Lung microvascular endothelial cell (primary cell): ENCODE results near the gene CLTA. TPM values are rescaled to one million over a fixed set of nuclear protein-coding genes. Genes with fewer than 3 reads are reported as not detected.

ENCODE experiments used
- DNase-seq, 2 donors: peaks; one replicate each; pipeline versions ENCODE4 v3.0.0 to v3.0.0-alpha.2; 2010; ENCODE audit warnings: low read depth in 2 of 2
- total RNA-seq: library from RNA; depleted of rRNA; stranded (reverse); fragments of >200 nt; gene quantifications from 2 replicates; pipeline ENCODE4 v1.2.1, GENCODE V29; 2014

CLTA gene
- 221 and 243 TPM in 2 replicates for total RNA-seq

- peak; percentile 99 for DNase-seq
Measured at GRCh38 chr9:36190388-36191289, at the start of gene CLTA. Gene CLTA (plus strand): TSS chr9:36190921. CDS start chr9:36191057, 136 bp downstream.

GRCh38 chr9:36141288-36141687, 49.4 kb upstream of the CLTA start:
- peak in 1 of 2 donors; percentile 28 for DNase-seq

GRCh38 chr9:36141761-36142160, 49.0 kb upstream of the CLTA start:
- no peak for DNase-seq

GRCh38 chr9:36142510-36143244, 48.0 kb upstream of the CLTA start:
- DNase-seq = peak; percentile 33 to 42

GRCh38 chr9:36143245-36143641, 47.5 kb upstream of the CLTA start:
- no peak for DNase-seq

GRCh38 chr9:36144309-36145232, 46.1 kb upstream of the CLTA start:
- no peak for DNase-seq

- DNase-seq = no peak
Measured at GRCh38 chr9:36145970-36146369, 44.8 kb upstream of the CLTA start.

GRCh38 chr9:36146651-36147050, 44.1 kb upstream of the CLTA start:
- DNase-seq = no peak

- DNase-seq = no peak
Measured at GRCh38 chr9:36147441-36148175, 43.1 kb upstream of the CLTA start.

- peak; percentile 90 to 96 for DNase-seq
Measured at GRCh38 chr9:36148311-36149051, 42.2 kb upstream of the CLTA start.

GRCh38 chr9:36149197-36149596, 41.5 kb upstream of the CLTA start:
- peak in 1 of 2 donors; percentile 80 for DNase-seq

GRCh38 chr9:36150574-36151315, 40.0 kb upstream of the CLTA start:
- peak; percentile 39 to 45 for DNase-seq

- peak; percentile 73 to 90 for DNase-seq
Measured at GRCh38 chr9:36151316-36152210, 39.2 kb upstream of the CLTA start.

GRCh38 chr9:36152741-36153438, 37.8 kb upstream of the CLTA start:
- DNase-seq = peak in 1 of 2 donors; percentile 85

- no peak for DNase-seq
Measured at GRCh38 chr9:36153746-36154145, 37.0 kb upstream of the CLTA start.

- DNase-seq = peak; percentile 63 to 95
Measured at GRCh38 chr9:36154331-36154952, 36.3 kb upstream of the CLTA start.

- DNase-seq = no peak
Measured at GRCh38 chr9:36156116-36156515, 34.6 kb upstream of the CLTA start.
